Tibial nerve (tissue), 4 donors: ENCODE data around the gene SOX2. TPM values are rescaled to one million over a fixed set of nuclear protein-coding genes. Genes with fewer than 3 reads are reported as not detected.

Experiments
- DNase-seq, 2 donors: peaks; one replicate each; pipeline ENCODE4 v3.0.0-alpha.2; 2019; ENCODE audit warnings: low spot score in 2 of 2
- H3K27ac ChIP-seq, 4 donors: fragments of 200-600 bp; sonication (generic) in 3 of 4; one replicate each; pipeline ENCODE4 v1.5.1; 2017 to 2019; ENCODE audit warnings: mild to moderate bottlenecking in 1 of 4
- H3K27me3 ChIP-seq, 2 donors: fragments of 200-600 bp; sonication (generic) in 1 of 2; one replicate each; pipeline versions ENCODE4 v1.5.1 to v1.6.0; 2017 to 2019
- H3K36me3 ChIP-seq, 3 donors: fragments of 200-600 bp; sonication (generic); one replicate each; pipeline ENCODE4 v1.5.1; 2018 to 2019
- H3K4me1 ChIP-seq, 4 donors: fragments of 200-600 bp; sonication (generic) in 3 of 4; one replicate each; pipeline ENCODE4 v1.5.1; 2017 to 2019
- H3K4me3 ChIP-seq, 4 donors: fragments of 200-600 bp; sonication (generic) in 3 of 4; one replicate each; pipeline ENCODE4 v1.5.1; 2017 to 2019; ENCODE audit warnings: mild to moderate bottlenecking in 1 of 4, moderate library complexity in 1 of 4
- H3K9me3 ChIP-seq, 4 donors: fragments of 200-600 bp; sonication (generic) in 3 of 4; one replicate each; pipeline ENCODE4 v1.5.1; 2017 to 2019
- EP300 ChIP-seq, 2 donors: sonication (generic); formaldehyde crosslinking; IDR thresholded peaks; one replicate each; pipeline ENCODE4 v1.6.1; 2017; ENCODE audit warnings: antibody characterized with exemption in 2 of 2, mild to moderate bottlenecking in 1 of 2
- POLR2A ChIP-seq, 2 donors: fragments of 450-650 bp; IDR thresholded peaks; one replicate each; pipeline ENCODE4 v1.6.1; 2017; ENCODE audit warnings: antibody characterized with exemption in 2 of 2, mild to moderate bottlenecking in 2 of 2, moderate library complexity in 2 of 2
- WGBS, 2 donors: methylation state at CpG; one replicate each; pipeline ENCODE4 v1.1.5; 2018; 5-methylcytosine and 5-hydroxymethylcytosine counted together
- total RNA-seq, 4 donors: library from RNA; depleted of rRNA; stranded (reverse); fragments of >200 nt; gene quantifications; one replicate each; pipeline ENCODE4 v1.1.0, GENCODE V29; 2016
- TF ChIP-seq, protein P1 (sequence below), 5 experiments: fragments of 200-600 bp in 3 of 5; fragments of 450-650 bp in 2 of 5; sonication (generic) in 3 of 5; IDR thresholded peaks; one replicate each; pipeline ENCODE4 v1.5.1; 2016 to 2019; ENCODE audit warnings: antibody characterized with exemption in 5 of 5, mild to moderate bottlenecking in 3 of 5, moderate library complexity in 2 of 5

Gene SOX2
- total RNA-seq, 4 donors from 2014 or later: 21.3 to 50.5 (median 34.3) TPM

DNA sequence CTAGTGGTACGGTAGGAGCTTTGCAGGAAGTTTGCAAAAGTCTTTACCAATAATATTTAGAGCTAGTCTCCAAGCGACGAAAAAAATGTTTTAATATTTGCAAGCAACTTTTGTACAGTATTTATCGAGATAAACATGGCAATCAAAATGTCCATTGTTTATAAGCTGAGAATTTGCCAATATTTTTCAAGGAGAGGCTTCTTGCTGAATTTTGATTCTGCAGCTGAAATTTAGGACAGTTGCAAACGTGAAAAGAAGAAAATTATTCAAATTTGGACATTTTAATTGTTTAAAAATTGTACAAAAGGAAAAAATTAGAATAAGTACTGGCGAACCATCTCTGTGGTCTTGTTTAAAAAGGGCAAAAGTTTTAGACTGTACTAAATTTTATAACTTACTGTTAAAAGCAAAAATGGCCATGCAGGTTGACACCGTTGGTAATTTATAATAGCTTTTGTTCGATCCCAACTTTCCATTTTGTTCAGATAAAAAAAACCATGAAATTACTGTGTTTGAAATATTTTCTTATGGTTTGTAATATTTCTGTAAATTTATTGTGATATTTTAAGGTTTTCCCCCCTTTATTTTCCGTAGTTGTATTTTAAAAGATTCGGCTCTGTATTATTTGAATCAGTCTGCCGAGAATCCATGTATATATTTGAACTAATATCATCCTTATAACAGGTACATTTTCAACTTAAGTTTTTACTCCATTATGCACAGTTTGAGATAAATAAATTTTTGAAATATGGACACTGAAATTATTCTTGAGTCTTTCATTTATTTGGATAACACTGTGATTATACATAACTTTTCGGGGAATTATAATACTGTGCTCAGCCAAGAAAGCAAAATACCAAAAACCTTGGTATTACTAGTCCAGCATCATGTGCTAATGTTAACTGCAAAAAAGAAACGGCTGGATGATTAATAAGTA is 2.2 kb downstream of the SOX2 start:
- Histone ChIP-seq H3K4me3 (peak overlapping the region; percentile 38 to 59 (median 47)), H3K27ac (peak overlapping the region; percentile 44 to 92 (median 81)), H3K27me3 (peaks cover 0 to 96% of the 10 kb centered on the region in 2 donors), H3K9me3 (no peaks in the 10 kb centered on the region), H3K4me1 (peaks cover 0 to 35% (median 8%) of the 10 kb centered on the region in 4 donors), H3K36me3 (no peaks in the 10 kb centered on the region)
- DNase-seq: no peak
- WGBS, 2 donors: 11 to 15% methylated on average over 13 of the region's 13 CpGs
- TF ChIP-seq POLR2A (IDR thresholded peaks at IDR 0.05): no peak
- TF ChIP-seq, protein P1, sequence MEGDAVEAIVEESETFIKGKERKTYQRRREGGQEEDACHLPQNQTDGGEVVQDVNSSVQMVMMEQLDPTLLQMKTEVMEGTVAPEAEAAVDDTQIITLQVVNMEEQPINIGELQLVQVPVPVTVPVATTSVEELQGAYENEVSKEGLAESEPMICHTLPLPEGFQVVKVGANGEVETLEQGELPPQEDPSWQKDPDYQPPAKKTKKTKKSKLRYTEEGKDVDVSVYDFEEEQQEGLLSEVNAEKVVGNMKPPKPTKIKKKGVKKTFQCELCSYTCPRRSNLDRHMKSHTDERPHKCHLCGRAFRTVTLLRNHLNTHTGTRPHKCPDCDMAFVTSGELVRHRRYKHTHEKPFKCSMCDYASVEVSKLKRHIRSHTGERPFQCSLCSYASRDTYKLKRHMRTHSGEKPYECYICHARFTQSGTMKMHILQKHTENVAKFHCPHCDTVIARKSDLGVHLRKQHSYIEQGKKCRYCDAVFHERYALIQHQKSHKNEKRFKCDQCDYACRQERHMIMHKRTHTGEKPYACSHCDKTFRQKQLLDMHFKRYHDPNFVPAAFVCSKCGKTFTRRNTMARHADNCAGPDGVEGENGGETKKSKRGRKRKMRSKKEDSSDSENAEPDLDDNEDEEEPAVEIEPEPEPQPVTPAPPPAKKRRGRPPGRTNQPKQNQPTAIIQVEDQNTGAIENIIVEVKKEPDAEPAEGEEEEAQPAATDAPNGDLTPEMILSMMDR (IDR thresholded peaks at IDR 0.05): no peak
- TF ChIP-seq EP300 (IDR thresholded peaks at IDR 0.05): no peak

DNA sequence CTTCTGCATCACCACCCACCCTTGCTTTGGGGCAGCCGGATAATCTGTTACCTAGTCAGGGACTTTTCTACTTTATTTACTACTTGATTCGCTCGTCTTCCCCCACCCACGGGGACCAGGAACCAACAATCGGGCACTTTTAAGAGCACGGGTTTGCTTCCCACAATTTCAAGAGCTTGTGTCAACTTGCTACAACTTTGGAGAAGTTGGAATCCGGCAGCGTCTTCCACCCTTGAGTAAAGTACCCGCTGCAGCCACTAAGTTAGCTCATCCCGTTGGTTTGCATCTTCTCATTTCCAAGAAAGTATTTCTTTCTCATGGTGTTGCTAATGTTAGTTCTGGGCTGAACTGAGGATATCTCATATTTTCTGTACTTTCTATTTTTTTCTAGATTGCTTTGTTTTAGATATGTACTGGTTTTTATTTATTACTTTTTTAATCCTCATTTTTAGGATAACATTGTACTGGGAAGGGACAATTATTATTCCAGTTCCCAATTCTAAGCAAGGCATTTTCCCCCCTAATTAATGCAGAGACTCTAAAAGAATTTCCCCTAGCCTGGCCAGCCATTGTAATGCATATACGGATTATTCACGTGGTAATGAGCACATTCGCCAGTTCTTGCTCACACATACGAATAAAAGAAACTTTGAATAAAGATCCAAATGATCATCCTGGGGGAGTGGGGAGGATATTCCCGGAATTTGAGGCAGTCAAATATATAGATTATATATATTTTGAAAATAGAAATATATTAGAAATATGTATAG is 4.0 kb downstream of the SOX2 start:
- Histone ChIP-seq H3K4me3 (peak overlapping the region; percentile 37 to 59 (median 42)), H3K9me3 (no peaks in the 10 kb centered on the region), H3K36me3 (no peaks in the 10 kb centered on the region), H3K4me1 (peaks cover 0 to 30% (median 2%) of the 10 kb centered on the region in 4 donors), H3K27ac (peak overlapping the region; percentile 38 to 92 (median 67)), H3K27me3 (peaks cover 0 to 97% of the 10 kb centered on the region in 2 donors)
- TF ChIP-seq, protein P1 (IDR thresholded peaks at IDR 0.05): no peak
- no peak for DNase-seq
- 7 to 8% methylated on average over 15 of the region's 15 CpGs for WGBS, 2 donors

DNA sequence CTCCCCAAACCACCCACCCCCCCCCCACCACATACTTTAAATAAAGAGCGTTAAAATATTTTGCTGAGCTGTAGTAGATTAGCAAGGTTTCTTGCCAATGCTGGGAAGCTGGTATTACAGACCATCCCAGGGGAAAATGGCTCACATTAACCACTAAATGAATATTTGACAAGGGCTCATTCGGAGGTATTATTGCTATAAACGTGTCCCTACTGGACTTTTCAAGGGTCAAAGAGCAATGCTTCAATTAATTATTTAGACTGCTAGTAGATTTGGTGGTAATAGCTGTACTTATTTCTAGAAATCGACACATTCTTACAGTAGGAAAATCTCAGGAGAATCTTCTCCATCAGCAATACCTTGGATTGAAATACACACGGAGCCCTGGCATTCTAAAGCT is 5.2 kb downstream of the SOX2 start:
- Histone ChIP-seq H3K36me3 (no peaks in the 10 kb centered on the region), H3K4me3 (peak overlapping the region in 2 of 4 donors; percentile 7 to 59), H3K27ac (peak overlapping the region; percentile 34 to 92 (median 68)), H3K27me3 (peaks cover 0 to 96% of the 10 kb centered on the region in 2 donors), H3K4me1 (peaks cover 0 to 20% (median 0%) of the 10 kb centered on the region in 4 donors), H3K9me3 (no peaks in the 10 kb centered on the region)
- TF ChIP-seq EP300 (IDR thresholded peaks at IDR 0.05): no peak
- TF ChIP-seq POLR2A (IDR thresholded peaks at IDR 0.05): no peak
- TF ChIP-seq, protein P1 (IDR thresholded peaks at IDR 0.05): no peak
- no peak for DNase-seq
- WGBS, 2 donors: 10 to 15% methylated on average over 5 of the region's 5 CpGs

DNA sequence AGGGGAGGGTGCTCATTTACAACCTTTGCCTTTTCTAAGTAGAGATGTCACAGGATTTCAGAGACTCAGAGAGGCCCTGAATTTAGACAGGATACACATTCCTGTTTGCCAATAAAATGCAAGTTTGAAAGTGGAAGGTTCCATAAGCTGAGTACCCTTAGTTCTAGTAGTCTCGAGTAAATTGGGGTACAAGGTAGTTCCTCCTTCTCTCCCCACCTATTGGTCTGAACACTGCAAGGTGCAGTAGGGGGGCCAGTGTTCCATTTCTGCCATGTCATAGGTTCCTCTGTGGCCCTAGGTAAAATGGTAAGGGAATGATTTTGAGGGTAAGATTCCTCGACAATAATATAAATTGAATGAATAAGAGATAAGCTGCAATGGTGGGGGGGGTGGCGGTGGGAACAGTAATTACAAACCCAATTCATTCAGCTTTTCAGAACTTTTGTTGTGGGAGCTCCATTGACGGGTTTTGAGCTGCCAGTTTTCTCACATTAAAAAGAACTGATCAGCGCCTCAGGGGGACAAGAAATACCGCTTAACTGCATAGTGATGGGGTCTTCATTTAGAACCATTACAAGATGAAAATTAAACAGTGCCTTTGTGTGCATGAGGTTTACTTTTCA is 5.9 kb downstream of the SOX2 start:
- 18 to 27% methylated on average over 6 of the region's 6 CpGs for WGBS, 2 donors
- H3K9me3 ChIP-seq: no peaks in the 10 kb centered on the region
- H3K27me3 ChIP-seq: peaks cover 0 to 98% of the 10 kb centered on the region in 2 donors
- TF ChIP-seq EP300 (IDR thresholded peaks at IDR 0.05): no peak
- TF ChIP-seq POLR2A (IDR thresholded peaks at IDR 0.05): no peak
- TF ChIP-seq, protein P1 (IDR thresholded peaks at IDR 0.05): no peak
- no peaks in the 10 kb centered on the region for H3K36me3 ChIP-seq
- peaks cover 0 to 19% (median 0%) of the 10 kb centered on the region in 4 donors for H3K4me1 ChIP-seq
- DNase-seq: no peak
- peak overlapping the region; percentile 34 to 92 (median 68) for H3K27ac ChIP-seq
- peak overlapping the region in 1 of 4 donors; percentile 59 for H3K4me3 ChIP-seq
